Kidney (tissue), 14 donors: ENCODE measurements around the gene KCNT1. TPM values are rescaled to one million over a fixed set of nuclear protein-coding genes. Genes with fewer than 3 reads are reported as not detected.

Experiments
- DNase-seq, 5 donors: peaks; one replicate each; pipeline ENCODE4 v3.0.0-alpha.2; 2013 to 2020
- FAIRE-seq: peaks from 2 replicates; lab custom pipeline; 2012; peaks lifted over from hg19 to GRCh38; lab: Jason Lieb, UNC
- H3K27ac ChIP-seq, 2 donors: one replicate each; pipeline ENCODE4 v1.7.0; 2013; ENCODE audit warnings: low read depth in 2 of 2, low read length in 2 of 2, inconsistent platforms in 1 of 2
- H3K27me3 ChIP-seq: one replicate; pipeline ENCODE4 v1.7.1; 2013; ENCODE audit warnings: low read length, inconsistent platforms; ENCODE audit not compliant: control insufficient read depth, insufficient read depth
- H3K36me3 ChIP-seq, 3 donors: one replicate each; pipeline versions ENCODE4 v1.7.0 to v1.7.1; 2013; ENCODE audit warnings: low read length in 3 of 3, control low read depth in 1 of 3, inconsistent platforms in 1 of 3; ENCODE audit not compliant: insufficient read depth in 3 of 3, control insufficient read depth in 2 of 3
- H3K4me1 ChIP-seq, 3 donors: one replicate each; pipeline versions ENCODE4 v1.7.0 to v1.7.1; 2013; ENCODE audit warnings: low read length in 3 of 3, inconsistent platforms in 1 of 3, low read depth in 1 of 3; ENCODE audit not compliant: control insufficient read depth in 2 of 3, insufficient read depth in 2 of 3
- H3K4me3 ChIP-seq, 3 donors: one replicate each; pipeline versions ENCODE4 v1.7.0 to v1.8.1; 2013; ENCODE audit warnings: low read length in 3 of 3, control low read depth in 1 of 3, inconsistent platforms in 1 of 3
- H3K9ac ChIP-seq, 3 donors: one replicate each; pipeline versions ENCODE4 v1.7.0 to v1.7.1; 2013; ENCODE audit warnings: low read length in 3 of 3, control low read depth in 1 of 3, inconsistent platforms in 1 of 3
- H3K9me3 ChIP-seq, 3 donors: one replicate each; pipeline versions ENCODE4 v1.7.0 to v1.7.1; 2013; ENCODE audit warnings: low read length in 3 of 3, control low read depth in 1 of 3, inconsistent platforms in 1 of 3; ENCODE audit not compliant: control insufficient read depth in 2 of 3, insufficient read depth in 1 of 3
- intact Hi-C: fragments of 100-400 bp; cut with DNase I; formaldehyde crosslinking; loops from one replicate; pipeline ENCODE4 v1.11.1; 2022
- polyA plus RNA-seq: library from polyadenylated mRNA; stranded (reverse); fragments of 350-450 nt; fragmentation: Illumina TruSeq; extraction: RNeasy Lipid Tissue Mini Kit (QIAGEN cat#74804); gene quantifications from one replicate; pipeline ENCODE4 v1.2.3, GENCODE V29; 2014; ENCODE audit warnings: low read depth, low replicate concordance; ENCODE audit not compliant: insufficient read depth
- total RNA-seq: library from RNA; stranded (reverse); fragmentation: NEBNext Ultra II Directional; extraction: Animal tissue kit (Norgen Biotek cat#: 25700); gene quantifications from one replicate; pipeline ENCODE4 v1.2.1, GENCODE V29; 2021
- TF ChIP-seq, protein P1 (sequence below): IDR thresholded peaks from 3 replicates; pipeline ENCODE4 v1.5.1; 2012; ENCODE audit warnings: mild to moderate bottlenecking, moderate library complexity, borderline replicate concordance; ENCODE audit not compliant: insufficient read depth; ENCODE audit errors: extremely low read depth
- donor health status: control.
- donor health status: control.
- donor health status: control.
- donor health status: control.
- donor health status: control.
- donor health status: DM: yes; HTN: yes; CAD: no.
- donor health status: Normal renal cell carcinoma (clear cell type).

The KCNT1 gene
- total and polyA plus RNA-seq, 2 donors from 2014 or later: 0.15 TPM; not detected in 1

DNA sequence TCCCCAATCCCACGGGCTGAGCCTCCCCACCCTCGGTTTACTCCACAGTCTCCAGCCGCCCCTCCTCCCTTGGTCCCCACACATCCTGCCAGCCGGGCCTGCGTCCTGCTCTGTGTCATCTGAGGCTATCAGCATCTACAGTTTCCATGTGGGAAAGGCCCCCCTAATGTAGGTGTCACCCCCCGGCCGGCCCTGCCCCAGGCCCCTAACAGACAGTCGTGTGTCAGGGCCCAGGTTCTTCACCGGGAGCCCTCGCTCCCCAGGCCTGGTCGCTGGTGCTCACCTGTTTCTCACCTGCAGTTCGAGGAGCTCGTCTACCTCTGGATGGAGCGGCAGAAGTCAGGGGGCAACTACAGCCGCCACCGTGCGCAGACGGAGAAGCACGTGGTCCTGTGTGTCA lies 62.7 kb downstream of the KCNT1 start:
- Histone ChIP-seq H3K4me1 (no peaks in the 10 kb centered on the region), H3K27ac (no peak overlapping the region), H3K9me3 (peaks cover 0 to 14% (median 0%) of the 10 kb centered on the region in 3 donors), H3K9ac (no peak overlapping the region), H3K36me3 (no peaks in the 10 kb centered on the region), H3K4me3 (no peak overlapping the region), H3K27me3 (no peaks in the 10 kb centered on the region)
- intact Hi-C loops: no loop called here
- no peak for FAIRE-seq
- no peak for DNase-seq
- TF ChIP-seq, protein P1, sequence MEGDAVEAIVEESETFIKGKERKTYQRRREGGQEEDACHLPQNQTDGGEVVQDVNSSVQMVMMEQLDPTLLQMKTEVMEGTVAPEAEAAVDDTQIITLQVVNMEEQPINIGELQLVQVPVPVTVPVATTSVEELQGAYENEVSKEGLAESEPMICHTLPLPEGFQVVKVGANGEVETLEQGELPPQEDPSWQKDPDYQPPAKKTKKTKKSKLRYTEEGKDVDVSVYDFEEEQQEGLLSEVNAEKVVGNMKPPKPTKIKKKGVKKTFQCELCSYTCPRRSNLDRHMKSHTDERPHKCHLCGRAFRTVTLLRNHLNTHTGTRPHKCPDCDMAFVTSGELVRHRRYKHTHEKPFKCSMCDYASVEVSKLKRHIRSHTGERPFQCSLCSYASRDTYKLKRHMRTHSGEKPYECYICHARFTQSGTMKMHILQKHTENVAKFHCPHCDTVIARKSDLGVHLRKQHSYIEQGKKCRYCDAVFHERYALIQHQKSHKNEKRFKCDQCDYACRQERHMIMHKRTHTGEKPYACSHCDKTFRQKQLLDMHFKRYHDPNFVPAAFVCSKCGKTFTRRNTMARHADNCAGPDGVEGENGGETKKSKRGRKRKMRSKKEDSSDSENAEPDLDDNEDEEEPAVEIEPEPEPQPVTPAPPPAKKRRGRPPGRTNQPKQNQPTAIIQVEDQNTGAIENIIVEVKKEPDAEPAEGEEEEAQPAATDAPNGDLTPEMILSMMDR: no peak

DNA sequence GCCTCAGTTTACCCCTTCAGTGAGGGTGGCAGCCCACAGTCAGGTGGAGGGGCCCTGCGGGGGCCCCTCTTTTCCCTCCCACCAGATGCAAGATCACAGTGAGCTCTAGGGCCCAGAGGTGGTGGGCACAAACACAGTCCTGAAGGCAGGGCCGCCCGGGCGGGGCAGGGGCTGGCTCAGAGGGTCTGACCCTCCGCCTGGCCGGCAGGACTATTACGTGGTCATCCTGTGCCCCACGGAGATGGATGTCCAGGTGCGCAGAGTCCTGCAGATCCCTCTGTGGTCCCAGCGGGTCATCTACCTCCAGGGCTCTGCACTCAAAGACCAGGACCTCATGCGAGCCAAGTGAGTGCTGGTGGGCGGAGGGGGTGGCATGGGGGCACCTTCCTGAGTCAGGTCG lies 63.4 kb downstream of the KCNT1 start:
- TF ChIP-seq, protein P1: no peak
- no peak for FAIRE-seq
- H3K9ac ChIP-seq: no peak overlapping the region

DNA sequence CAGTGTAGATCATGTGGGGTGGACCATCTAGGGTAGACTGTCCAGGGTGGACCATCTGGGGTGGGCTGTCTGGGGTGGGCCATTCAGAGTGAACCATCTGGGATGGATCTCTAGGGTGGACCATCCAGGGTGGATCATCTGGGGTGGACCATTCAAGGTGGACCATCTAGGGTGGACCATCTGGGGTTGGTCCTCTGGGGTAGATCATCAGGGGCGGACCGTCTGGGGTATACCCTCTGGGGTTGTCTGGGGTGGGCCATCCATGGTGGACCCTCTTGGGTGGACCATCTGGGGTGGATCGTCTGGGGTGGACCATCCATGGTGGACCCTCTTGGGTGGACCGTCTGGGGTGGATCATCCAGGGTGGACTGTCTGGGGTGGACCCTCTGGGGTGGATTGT lies 64.3 kb downstream of the KCNT1 start:
- Histone ChIP-seq H3K27ac (no peak overlapping the region), H3K9me3 (peaks cover 0 to 14% (median 0%) of the 10 kb centered on the region in 3 donors), H3K4me3 (no peak overlapping the region), H3K4me1 (no peaks in the 10 kb centered on the region), H3K36me3 (no peaks in the 10 kb centered on the region), H3K27me3 (no peaks in the 10 kb centered on the region), H3K9ac (no peak overlapping the region)
- FAIRE-seq (no peak), DNase-seq (no peak)
- TF ChIP-seq, protein P1: no peak
- intact Hi-C loops: no loop called here

More for the DNA sequence above, 63.4 kb downstream of the KCNT1 start:
- DNase-seq: no peak
- Histone ChIP-seq H3K36me3 (no peaks in the 10 kb centered on the region), H3K27ac (no peak overlapping the region), H3K4me1 (no peaks in the 10 kb centered on the region), H3K9me3 (peaks cover 0 to 14% (median 0%) of the 10 kb centered on the region in 3 donors), H3K4me3 (no peak overlapping the region), H3K27me3 (no peaks in the 10 kb centered on the region)
- intact Hi-C loops: no loop called here

GRCh38 chr9:135766707-135767106 lies 64.7 kb downstream of the KCNT1 start:
- H3K4me3 ChIP-seq: no peak overlapping the region
- FAIRE-seq: no peak
- intact Hi-C loops: no loop called here
- H3K4me1 ChIP-seq: no peaks in the 10 kb centered on the region
- H3K9ac ChIP-seq: no peak overlapping the region
- no peak overlapping the region for H3K27ac ChIP-seq
- no peaks in the 10 kb centered on the region for H3K27me3 ChIP-seq
- peaks cover 0 to 14% (median 0%) of the 10 kb centered on the region in 3 donors for H3K9me3 ChIP-seq
- H3K36me3 ChIP-seq: no peaks in the 10 kb centered on the region
- TF ChIP-seq, protein P1: no peak
- no peak for DNase-seq
